GM18907 (cell line): ENCODE results near the gene SLC16A4.

Experiments used
- ATAC-seq: cut with Tn5 transposase; IDR thresholded peaks from one replicate; pipeline ENCODE4 v1.9.1; 2021; ENCODE audit warnings: mild to moderate bottlenecking, moderate library complexity; ENCODE audit not compliant: unreplicated experiment

Gene SLC16A4

DNA sequence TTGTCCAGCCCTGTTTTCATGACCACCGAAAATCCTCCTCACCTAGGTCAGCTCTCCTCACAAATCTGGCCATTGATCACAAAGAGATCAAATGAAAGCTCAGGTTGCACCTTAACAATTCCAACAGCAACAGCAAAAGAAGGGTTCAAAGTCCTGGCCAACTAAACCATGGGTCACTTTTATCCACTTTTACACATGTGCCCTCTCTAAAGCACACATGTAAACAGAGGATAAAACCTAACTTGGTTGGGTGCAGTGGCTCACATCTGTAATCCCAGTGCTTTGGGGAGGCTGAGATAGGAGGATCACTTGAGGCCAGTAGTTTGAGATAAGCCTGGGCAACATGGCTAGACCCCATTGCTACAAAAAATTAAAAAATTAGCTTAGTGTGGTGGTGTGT lies 55.6 kb downstream of the SLC16A4 start:
- no peak for ATAC-seq

DNA sequence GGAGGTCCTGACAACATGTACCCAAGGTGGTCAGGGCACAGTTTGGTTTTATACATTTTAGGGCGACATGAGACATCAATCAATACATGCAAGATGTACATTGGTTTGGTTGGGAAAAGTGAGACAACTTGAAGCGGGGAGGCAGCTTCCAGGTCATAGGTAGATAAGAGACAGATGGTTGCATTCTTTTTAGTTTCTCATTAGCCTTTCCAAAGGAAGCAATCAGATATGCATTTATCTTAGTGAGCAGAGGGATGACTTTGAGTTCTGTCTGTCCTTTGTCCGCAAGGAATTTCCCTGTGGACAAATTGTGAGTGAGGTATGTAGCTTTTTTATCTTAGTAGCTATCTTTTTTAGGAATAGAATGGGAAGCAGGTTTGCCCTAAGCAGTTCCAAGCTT lies 62.1 kb downstream of the SLC16A4 start:
- no peak for ATAC-seq

DNA sequence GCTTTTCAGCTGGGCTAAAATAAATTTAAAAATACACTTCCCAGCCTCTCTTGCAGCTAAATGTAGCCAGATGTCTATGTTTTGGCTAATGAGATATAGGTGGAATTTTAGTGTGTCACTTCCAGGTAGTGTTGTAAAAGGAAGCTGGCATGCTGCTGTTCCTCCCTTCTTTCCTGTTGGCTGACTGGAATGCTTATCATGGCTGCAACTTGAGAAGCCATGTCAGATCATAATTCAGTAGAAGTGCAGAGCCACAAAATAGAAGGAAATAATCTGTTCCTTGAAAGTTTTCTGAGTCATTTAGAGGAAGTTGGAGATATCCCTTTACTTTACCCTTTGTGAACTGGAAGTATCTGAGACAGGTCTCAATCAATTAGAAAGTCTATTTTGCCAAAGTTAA lies 62.6 kb downstream of the SLC16A4 start:
- ATAC-seq: no peak

DNA sequence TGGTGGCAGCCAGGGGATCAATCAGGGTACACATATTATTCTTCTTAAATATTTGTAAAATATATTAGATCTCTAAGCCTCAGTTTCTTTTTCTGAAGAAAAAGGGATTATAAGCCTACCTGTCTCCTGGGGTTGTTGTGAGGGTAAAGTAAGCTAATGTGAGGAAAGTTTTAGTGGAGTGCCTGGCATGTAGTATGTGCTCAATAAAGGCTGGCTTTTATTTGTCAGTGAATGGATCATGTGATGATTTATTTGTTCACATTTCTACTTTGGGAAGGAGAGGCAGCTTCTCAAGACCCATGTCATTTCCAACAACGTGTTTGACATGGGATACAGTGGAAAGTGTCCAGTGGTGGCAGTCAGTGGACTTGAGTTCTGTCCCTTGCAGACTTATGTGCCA lies 64.0 kb downstream of the SLC16A4 start:
- no peak for ATAC-seq

DNA sequence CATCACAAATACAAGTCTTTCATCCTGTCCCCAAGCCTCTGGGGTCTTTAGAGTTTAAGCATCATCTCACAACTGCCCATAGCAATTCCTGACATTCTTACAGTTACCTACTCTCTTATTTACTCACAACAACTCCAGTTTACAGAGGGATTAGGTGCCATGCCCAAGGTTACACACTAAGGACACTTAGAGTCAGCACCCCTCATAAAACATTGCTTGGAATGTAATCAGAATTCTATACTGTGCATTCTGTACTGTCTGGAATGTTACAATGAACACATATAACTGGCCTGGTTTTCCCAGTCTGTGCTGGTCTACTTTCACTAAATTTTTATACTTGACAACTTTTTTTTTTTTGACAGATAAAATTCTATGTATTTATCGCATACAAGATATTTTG lies 66.2 kb downstream of the SLC16A4 start:
- no peak for ATAC-seq

DNA sequence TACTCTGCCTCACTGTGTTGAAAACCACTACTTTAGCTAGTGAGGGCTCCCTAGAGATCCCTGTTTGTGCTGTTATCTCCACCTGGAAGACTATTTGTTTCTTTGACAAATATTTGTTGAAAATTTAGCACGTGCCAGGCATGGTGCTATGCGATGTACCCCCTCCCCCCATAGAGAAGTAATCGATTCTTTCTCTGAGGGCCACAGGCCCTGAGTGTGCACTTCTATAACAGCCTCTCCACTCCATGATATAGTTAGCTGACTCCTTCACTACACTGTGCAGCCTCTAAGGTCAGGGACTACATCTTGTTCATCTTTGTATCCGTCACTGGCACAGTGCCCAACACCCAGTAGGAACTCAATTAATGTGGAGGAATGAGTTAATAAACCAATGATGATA lies 69.0 kb downstream of the SLC16A4 start:
- no peak for ATAC-seq

DNA sequence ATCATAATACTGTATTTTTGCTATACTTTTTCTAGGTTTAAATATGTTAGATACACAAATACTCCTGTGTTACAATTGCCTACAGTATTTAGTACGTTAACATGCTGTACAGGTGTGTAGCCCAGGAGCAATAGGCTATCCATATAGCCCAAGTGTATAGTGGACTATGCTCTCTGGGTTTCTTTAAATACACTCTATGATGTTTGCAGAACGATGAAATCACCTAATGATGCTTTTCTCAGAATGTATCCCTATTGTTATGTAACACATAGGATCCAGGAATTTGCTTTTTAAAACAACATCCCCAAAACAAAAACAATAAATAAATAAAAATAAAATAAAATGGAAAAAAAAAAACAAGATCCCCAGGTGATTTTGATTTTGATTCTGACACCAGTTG lies 69.8 kb downstream of the SLC16A4 start:
- ATAC-seq: no peak

DNA sequence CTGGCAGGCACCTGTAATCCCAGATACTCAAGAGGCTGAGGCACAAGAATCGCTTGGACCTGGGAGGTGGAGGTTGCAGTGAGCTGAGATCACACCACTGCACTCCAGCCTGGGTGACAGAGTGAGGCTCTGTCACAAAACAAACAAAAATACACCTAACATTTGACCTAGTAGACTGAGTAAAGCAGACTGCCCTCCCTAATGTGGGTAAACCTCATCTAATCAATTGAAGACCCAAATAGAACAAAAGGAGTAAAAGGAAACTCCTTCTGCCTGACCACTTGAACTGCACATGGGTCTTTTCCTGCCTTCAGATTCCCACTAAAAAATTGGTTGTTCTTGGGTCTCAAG lies 70.7 kb downstream of the SLC16A4 start:
- ATAC-seq: no peak

DNA sequence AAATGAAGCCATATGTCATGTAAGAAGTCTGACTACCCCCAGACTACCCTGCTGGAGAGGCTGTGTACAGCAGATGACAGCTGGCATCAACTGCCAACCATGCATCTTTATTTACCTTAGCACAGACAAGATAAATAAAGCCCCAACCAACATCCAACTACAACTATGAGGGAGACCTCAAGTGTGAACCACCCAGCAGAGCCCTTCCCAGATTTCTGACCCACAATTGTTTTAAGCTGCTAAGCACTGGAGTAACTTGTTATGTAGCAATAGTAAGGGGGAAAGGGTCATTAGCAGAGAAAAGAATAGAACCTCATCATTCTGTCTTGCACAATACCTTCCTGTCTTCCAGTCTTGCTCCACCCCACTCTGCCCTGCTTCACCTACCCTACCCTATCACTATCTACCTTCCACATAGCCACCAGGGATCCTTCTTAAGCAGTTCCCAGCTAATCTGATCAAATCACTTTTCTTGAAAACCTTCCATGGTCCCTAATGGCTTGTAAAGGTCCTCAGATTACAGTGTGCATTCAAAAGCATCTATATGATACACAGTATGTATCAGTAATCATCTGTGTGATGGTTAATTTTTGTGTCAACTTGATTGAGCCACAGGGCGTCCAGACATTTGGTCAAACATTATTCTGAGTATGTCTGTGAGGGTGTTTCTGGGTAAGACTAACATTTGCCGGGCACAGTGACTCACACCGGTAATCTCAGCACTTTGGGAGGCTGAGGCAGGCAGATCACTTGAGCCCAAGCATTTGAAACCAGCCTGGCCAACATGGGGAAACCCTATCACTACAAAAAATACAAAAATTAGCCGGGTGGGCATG lies 71.3 kb downstream of the SLC16A4 start:
- ATAC-seq: no peak

DNA sequence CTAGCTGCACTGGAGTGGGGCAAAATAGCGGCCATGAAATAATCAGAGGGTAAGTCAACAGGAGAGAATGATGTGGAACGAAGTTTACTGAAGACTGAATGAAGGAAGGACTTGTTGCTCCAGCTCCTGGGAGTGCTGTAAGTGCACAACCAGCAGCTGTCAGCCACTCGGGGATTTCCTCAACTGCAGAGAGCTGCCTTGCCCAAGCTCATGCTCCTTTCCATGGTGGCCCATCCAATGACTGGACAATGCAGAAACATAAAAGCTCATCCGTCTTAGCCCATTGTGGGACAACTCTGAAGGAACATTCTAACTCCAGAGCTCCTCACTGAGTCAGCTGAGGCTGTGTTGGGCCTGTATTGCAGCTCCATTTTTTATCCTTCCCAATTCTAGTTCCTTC lies 72.8 kb downstream of the SLC16A4 start:
- no peak for ATAC-seq

DNA sequence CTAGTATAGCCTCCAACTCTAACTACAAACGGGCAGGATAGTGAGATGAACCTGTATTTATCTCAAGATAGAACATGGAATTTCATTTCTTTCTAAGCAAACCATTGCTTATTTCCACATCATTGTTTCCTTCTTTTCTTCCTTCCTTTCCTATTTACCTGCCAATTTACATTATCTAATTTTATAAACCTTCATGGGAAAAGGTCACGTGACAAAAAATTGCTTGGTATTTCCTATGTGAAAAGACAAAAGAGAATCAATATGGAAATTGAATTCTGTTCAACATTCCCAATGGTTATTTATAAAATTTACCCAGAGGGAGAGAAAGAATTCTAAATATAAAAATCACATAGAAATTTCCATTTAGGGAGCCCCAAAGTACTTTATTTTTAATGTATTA lies 74.1 kb downstream of the SLC16A4 start:
- ATAC-seq: no peak
